Measurements from ENCODE around the gene RBFOX2. TPM values are rescaled to one million over a fixed set of nuclear protein-coding genes. Genes with fewer than 3 reads are reported as not detected.

Gene RBFOX2
- polyA plus RNA-seq, 1 of the 3 experiments (the other 2 are of a cell fraction): 115 TPM

- no peak overlapping the region for H3K4me3 ChIP-seq (ENCODE audit: low read depth in 2 of 2, low read length in 1 of 2)
- peaks cover 100% of the 10 kb centered on the region for H3K79me2 ChIP-seq (ENCODE audit: insufficient read depth)
- H3K36me3 ChIP-seq (replicated peaks in 1 of 2; ENCODE audit: control insufficient read depth in 1 of 2, insufficient read depth in 2 of 2, low read length in 1 of 2): no peaks in the 10 kb centered on the region
- H2AFZ ChIP-seq (ENCODE audit: low read depth): no peak overlapping the region
- TF ChIP-seq CTCF (IDR thresholded peaks at IDR 0.05) (no peak), REST (IDR thresholded peaks at IDR 0.05; ENCODE audit: low read depth, low read length) (no peak), POLR2AphosphoS5 (IDR thresholded peaks at IDR 0.05; ENCODE audit: low read depth, low read length) (no peak), IRF3 (IDR thresholded peaks at IDR 0.05; ENCODE audit: low read depth, low read length) (no peak), SIN3A (IDR thresholded peaks at IDR 0.05; ENCODE audit: borderline replicate concordance, low read depth, low read length) (no peak), MEF2A (IDR thresholded peaks at IDR 0.05; ENCODE audit: borderline replicate concordance, low read depth) (no peak)
- CTCF ChIA-PET: interaction anchor here (0.6 to 10.3 kb wide), 8 partner anchors 9 to 275 kb away, joined by 3 to 110 read pairs (median 4); no protein-coding TSS in a partner anchor
- DNase-seq: no peak
- WGBS (ENCODE audit: low lambda C conversion rate): 91% methylated on average over 4 of the region's 4 CpGs
- H4K20me1 ChIP-seq (ENCODE audit: insufficient read depth): peaks cover 71% of the 10 kb centered on the region
- H3K9ac ChIP-seq: no peak overlapping the region
- H3K27ac ChIP-seq (ENCODE audit: low read depth in 2 of 2, low read length in 1 of 2): peak overlapping the region in 1 of 2 experiments; percentile 95; a peak in 2 of 4 replicates
- peaks cover 59 to 69% of the 10 kb centered on the region in 2 experiments for H3K4me1 ChIP-seq (ENCODE audit: control insufficient read depth in 1 of 2, insufficient read depth in 2 of 2, low read depth in 1 of 2, low read length in 1 of 2)
- peaks cover 18% of the 10 kb centered on the region for H3F3A ChIP-seq (replicated peaks; ENCODE audit: insufficient read depth)
- no peaks in the 10 kb centered on the region for H3K27me3 ChIP-seq (ENCODE audit: insufficient read depth)
- no peak overlapping the region for H3K4me2 ChIP-seq
- POLR2A ChIA-PET: interaction anchor here (0.6 kb wide), 2 partner anchors 22 to 45 kb away, joined by 3 to 4 read pairs; no protein-coding TSS in a partner anchor
- no peaks in the 10 kb centered on the region for H3K9me2 ChIP-seq
- no peaks in the 10 kb centered on the region for H3K9me3 ChIP-seq
Observed at GRCh38 chr22:36014546-36015074, 14.0 kb downstream of the RBFOX2 start.

- peaks cover 18% of the 10 kb centered on the region for H3F3A ChIP-seq (replicated peaks; ENCODE audit: insufficient read depth)
- no peaks in the 10 kb centered on the region for H3K9me3 ChIP-seq
- POLR2A ChIA-PET: interaction anchor here (1.6 kb wide), 1 partner anchor 54 kb away, joined by 5 read pairs; no protein-coding TSS in a partner anchor
- H3K4me2 ChIP-seq: no peak overlapping the region; the same call in 1 of the 2 replicates
- H3K9me2 ChIP-seq: no peaks in the 10 kb centered on the region
- no peak overlapping the region for H2AFZ ChIP-seq (ENCODE audit: low read depth)
- peaks cover 100% of the 10 kb centered on the region for H3K79me2 ChIP-seq (ENCODE audit: insufficient read depth)
- no peak for TF ChIP-seq TEAD4 (IDR thresholded peaks at IDR 0.05; ENCODE audit: borderline replicate concordance, insufficient read depth)
- no peak for TF ChIP-seq CTCF (IDR thresholded peaks at IDR 0.05)
- TF ChIP-seq FOXM1 (IDR thresholded peaks at IDR 0.05; ENCODE audit: low read depth): no peak
- no peak for TF ChIP-seq PBX3 (IDR thresholded peaks at IDR 0.05)
- no peak for TF ChIP-seq MXI1 (IDR thresholded peaks at IDR 0.05; ENCODE audit: low read depth, low read length)
- no peak for TF ChIP-seq SMC3 (IDR thresholded peaks at IDR 0.05; ENCODE audit: low read depth, low read length)
- TF ChIP-seq RAD21 (IDR thresholded peaks at IDR 0.05; ENCODE audit: low read length): no peak
- TF ChIP-seq USF2 (IDR thresholded peaks at IDR 0.05; ENCODE audit: borderline replicate concordance, low read depth, low read length): no peak
- no peak for TF ChIP-seq SIN3A (IDR thresholded peaks at IDR 0.05; ENCODE audit: borderline replicate concordance, low read depth, low read length)
- H3K27me3 ChIP-seq (ENCODE audit: insufficient read depth): no peaks in the 10 kb centered on the region
- peaks cover 66% of the 10 kb centered on the region in 2 experiments for H3K4me1 ChIP-seq (ENCODE audit: control insufficient read depth in 1 of 2, insufficient read depth in 2 of 2, low read depth in 1 of 2, low read length in 1 of 2)
- CTCF ChIA-PET: interaction anchor here (0.8 to 10.3 kb wide), 4 partner anchors 24 to 81 kb away, joined by 3 to 110 read pairs (median 4); no protein-coding TSS in a partner anchor
- no peaks in the 10 kb centered on the region for H3K36me3 ChIP-seq (replicated peaks in 1 of 2; ENCODE audit: control insufficient read depth in 1 of 2, insufficient read depth in 2 of 2, low read length in 1 of 2)
- DNase-seq: no peak
- peak overlapping the region; percentile 72 to 96; a peak in 3 of 4 replicates for H3K27ac ChIP-seq (ENCODE audit: low read depth in 2 of 2, low read length in 1 of 2)
- no peak overlapping the region for H3K9ac ChIP-seq
- WGBS (ENCODE audit: low lambda C conversion rate): 88% methylated on average over 4 of the region's 4 CpGs
- peaks cover 68% of the 10 kb centered on the region for H4K20me1 ChIP-seq (ENCODE audit: insufficient read depth)
- H3K4me3 ChIP-seq (ENCODE audit: low read depth in 2 of 2, low read length in 1 of 2): no peak overlapping the region
Observed at GRCh38 chr22:36012332-36012731, 16.3 kb downstream of the RBFOX2 start.
